Dermis microvascular lymphatic vessel endothelial cell (primary cell): ENCODE results near the gene ULK4. TPM values are rescaled to one million over a fixed set of nuclear protein-coding genes. Genes with fewer than 3 reads are reported as not detected.
"Not testable (repeated sequence)": the region's sequence is repeated elsewhere in the genome, so short reads cannot be mapped to it uniquely, and the experiment has no call there.

Source experiments
- DNase-seq, 2 donors: peaks; one replicate each; pipeline versions ENCODE4 v3.0.0 to v3.0.0-alpha.2; 2010; ENCODE audit warnings: low read depth in 2 of 2
- total RNA-seq: library from RNA; depleted of rRNA; stranded (reverse); fragments of >200 nt; gene quantifications from 2 replicates; pipeline ENCODE4 v1.2.1, GENCODE V29; 2014

ULK4 gene
- total RNA-seq, 1 donor from 2014 or later, result 5.8 TPM

GRCh38 chr3:41320953-41321641, 640.8 kb downstream of the ULK4 start:
- DNase-seq, result no peak

DNA sequence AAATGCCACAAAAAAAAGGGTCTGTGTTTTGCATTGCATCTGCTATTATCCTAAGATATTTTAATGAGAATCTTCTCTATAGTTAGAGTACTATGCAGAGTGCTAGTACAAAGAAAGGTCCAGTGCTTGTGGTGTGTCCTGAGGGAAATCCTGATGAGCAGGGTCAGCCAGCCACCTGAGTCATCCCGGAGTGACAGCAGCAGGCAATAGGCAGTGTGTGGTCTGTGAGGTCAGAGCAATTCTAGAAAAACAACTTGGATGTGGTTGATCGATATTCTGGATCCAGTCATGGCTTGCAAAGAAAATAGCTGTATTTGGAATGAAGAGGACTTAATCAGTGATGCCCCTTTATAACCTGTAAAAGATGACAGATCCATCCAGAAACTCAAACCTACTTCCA, 643.4 kb downstream of the ULK4 start:
- DNase-seq, result no peak

- no peak for DNase-seq
Observed at GRCh38 chr3:41317718-41318117, 644.2 kb downstream of the ULK4 start.

DNA sequence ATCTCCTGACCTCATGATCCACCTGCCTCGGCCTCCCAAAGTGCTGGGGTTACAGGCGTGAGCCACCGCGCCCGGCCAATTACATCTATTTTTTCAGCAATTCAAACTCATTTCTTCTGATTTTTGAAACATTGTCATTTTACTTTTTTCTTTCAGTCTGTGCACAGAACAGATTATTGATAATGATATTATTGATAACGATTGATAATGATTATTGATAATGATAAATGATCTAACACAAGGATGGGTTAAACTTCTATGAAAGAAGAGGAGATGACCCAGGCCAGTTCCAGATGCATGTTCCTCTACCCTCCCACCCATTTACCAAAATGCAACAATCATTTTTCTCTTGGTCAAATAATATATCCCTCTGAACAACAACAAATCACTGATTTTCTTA, 644.6 kb downstream of the ULK4 start:
- DNase-seq, result no peak

GRCh38 chr3:41315126-41315525, 646.8 kb downstream of the ULK4 start:
- DNase-seq, result no peak

- no peak for DNase-seq
Observed at GRCh38 chr3:41308119-41308518, 653.8 kb downstream of the ULK4 start.

DNA sequence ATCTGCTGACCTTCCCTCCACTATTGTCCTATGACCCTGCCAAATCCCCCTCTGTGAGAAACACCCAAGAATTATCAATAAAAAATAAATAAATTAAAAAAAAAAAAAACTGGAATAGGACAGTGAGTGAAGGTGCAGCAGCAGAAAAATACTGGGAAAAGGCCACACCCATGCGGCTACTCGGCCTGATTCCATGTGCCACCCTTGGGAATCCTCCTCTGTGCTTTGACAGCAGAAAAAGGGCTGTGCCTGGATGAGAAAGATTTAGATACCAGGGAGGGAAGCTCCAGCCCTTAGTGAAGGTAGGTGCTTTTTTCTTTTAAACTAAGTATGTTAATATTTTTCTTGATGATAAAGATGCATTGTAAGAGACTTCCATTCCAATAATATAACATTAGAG, 654.8 kb downstream of the ULK4 start:
- no peak for DNase-seq

- DNase-seq, result peak; percentile 68 to 83
Observed at GRCh38 chr3:41304593-41304992, 657.3 kb downstream of the ULK4 start.

- DNase-seq, result no peak
Observed at GRCh38 chr3:41302295-41302694, 659.6 kb downstream of the ULK4 start.

GRCh38 chr3:41301548-41301947, 660.4 kb downstream of the ULK4 start:
- DNase-seq, result no peak

- no peak for DNase-seq
Observed at GRCh38 chr3:41299036-41299435, 662.9 kb downstream of the ULK4 start.

DNA sequence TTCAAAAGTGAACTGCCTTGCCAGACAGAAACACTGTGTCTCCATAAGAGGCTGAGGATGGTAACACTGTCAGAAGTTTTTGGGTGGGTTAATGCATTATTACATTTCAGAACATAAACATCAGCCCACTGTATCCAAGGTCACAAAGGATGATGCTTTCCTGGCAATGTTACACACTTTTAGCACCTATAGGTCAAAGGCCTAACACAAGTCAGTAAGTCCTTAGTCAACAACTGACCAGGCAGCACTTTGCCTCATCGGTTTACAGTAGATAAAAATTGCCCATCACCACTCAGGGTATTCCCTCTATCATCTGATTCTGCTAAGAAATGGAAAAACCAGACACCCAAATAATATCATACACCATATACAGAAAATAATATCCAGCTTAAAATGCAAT, 664.2 kb downstream of the ULK4 start:
- no peak for DNase-seq

DNA sequence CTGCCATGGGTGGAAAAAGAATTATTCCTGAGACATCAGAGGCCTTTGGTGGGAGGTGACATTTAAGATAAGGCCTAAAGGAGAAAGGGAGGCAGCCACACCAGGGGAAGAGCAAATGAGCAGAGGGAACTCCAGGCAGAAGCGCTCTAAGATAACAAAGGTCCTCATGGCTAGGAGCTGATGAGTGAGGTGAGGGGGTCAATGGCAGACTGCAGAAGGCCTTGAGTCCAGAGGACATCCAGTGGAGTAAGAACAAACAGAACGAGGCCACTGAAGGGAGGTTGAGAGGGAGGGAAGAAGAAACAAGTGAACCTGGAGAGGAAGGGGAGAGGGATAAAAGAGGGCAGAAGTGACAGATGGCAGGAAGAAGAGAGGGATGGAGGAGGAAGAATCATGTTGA, 665.3 kb downstream of the ULK4 start:
- no peak for DNase-seq

GRCh38 chr3:41295740-41296139, 666.2 kb downstream of the ULK4 start:
- no peak for DNase-seq

DNA sequence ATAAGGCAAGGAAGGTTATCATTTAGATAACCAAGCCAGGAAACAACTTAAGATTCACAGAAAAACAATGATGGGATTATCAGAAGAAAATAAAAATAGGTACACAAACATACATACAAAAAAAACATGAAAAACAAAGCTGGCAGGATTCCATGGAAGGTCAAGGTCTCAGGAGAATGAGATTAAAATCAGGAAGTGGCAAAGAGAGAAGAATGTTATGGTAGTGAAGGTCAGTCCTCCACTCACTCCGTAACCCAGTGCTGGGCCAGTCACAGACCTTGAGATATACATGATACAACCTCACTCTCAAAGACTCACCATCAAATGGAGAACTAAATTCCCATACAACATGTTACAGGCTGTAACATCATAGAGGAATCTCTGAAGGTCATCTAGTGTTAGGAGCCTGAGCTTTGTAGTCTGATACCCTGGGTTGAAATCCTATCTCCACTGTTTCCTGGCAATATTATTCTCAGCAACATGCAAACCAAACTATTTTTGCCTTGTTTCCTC, 668.7 kb downstream of the ULK4 start:
- no peak for DNase-seq

GRCh38 chr3:41290736-41291135, 671.2 kb downstream of the ULK4 start:
- no peak for DNase-seq

GRCh38 chr3:41290306-41290705, 671.6 kb downstream of the ULK4 start:
- DNase-seq, result no peak

GRCh38 chr3:41288785-41289184, 673.1 kb downstream of the ULK4 start:
- no peak for DNase-seq

DNA sequence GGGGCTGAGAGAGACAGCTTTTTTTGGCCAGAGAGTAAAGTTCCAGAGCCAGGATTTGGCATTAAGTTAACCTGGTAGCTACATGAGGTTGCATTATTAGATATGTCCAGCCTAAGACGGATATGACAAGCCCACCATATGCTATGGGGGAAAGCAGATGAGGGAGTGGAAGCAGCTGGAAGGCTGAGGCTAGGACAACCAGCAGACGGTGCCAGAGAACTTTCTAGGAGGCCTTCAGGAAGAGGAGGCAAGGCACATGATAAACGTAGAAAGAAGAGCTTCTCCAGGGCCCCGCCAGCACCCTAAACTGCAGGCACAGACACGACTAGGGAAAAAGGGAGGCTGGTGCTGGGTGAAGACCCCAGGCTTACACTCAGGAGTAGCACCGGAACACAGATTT, 675.6 kb downstream of the ULK4 start:
- DNase-seq, result no peak

GRCh38 chr3:41284934-41285333, 677.0 kb downstream of the ULK4 start:
- not testable (repeated sequence) for DNase-seq

DNA sequence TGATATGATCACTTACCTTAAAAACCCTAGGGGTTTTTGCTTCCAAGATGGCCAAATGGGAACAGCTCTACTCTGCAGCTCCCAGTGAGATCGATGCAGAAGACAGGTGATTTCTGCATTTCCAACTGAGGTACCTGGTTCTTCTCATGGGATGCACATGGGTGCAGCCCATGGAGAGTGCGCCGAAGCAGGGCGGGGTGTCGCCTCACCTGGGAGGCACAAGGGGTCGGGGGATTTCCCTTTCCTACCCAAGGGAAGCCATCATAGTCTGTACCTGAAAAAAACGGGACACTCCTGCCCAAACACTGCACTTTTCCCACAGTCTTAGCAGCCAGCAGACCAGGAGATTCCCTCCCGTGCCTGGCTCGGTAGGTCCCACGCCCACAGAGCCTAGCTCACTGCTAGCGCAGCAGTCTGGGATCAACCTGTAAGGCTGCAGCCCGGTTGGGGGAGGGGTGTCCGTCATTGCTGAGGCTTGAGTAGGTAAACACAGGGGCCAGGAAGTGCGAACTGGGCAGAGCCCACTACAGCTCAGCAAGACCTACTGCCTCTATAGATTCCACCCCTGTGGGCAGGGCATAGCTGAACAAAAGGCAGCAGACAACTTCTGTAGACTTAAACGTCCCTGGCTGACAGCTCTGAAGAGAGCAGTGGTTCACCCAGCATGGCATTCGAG, 684.0 kb downstream of the ULK4 start:
- DNase-seq, result no peak

GRCh38 chr3:41276191-41276590, 685.7 kb downstream of the ULK4 start:
- no peak for DNase-seq
